HG03442 (cell line): Measurements from ENCODE around the gene FAM50A.

Experiments
- ATAC-seq: cut with Tn5 transposase; IDR thresholded peaks from one replicate; pipeline ENCODE4 v1.9.1; 2021; ENCODE audit warnings: mild to moderate bottlenecking, moderate library complexity; ENCODE audit not compliant: unreplicated experiment

Gene FAM50A

GRCh38 chrX:154463611-154464220 is 19.8 kb downstream of the FAM50A start:
- no peak for ATAC-seq

DNA sequence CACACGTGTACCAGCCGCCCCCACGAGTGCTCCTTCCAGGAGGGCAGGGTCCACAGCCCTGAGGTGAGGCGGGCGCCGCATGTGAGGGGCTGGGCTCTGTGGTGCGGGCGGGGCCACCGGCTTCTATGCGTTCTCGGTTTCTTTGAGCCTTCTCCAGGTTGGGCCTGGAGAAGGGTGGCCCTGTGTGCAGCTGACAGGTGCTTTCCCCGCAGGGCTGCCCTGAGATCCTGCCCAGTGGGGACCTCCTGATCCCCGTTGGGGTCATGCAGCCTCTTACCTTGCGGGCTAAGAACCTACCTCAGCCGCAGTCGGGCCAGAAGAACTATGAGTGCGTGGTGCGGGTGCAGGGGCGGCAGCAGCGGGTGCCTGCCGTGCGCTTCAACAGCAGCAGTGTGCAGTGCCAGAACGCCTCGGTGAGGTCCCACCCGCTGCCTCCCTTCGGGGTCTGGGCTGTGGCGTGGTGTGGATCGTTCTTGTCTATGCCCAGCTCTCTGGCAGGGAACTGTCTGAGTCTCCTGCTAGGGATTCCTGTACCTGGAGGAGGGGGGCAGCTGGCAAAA is 20.9 kb downstream of the FAM50A start:
- no peak for ATAC-seq

DNA sequence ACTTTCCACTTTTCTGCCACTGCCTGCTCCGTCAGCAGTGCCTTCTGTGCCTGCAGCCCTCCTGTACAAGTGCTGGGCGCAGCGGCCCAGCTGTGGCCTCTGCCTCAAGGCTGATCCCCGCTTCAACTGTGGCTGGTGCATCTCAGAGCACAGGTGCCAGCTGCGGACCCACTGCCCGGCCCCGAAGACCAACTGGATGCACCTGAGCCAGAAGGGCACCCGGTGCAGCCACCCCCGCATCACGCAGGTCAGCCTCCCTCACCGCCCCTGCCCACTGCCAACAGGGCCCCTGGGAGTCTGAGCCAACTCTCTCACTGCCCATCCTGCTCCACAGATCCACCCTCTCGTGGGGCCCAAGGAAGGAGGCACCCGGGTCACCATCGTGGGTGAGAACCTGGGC is 21.7 kb downstream of the FAM50A start:
- ATAC-seq: no peak

- no peak for ATAC-seq
These were observed 22.1 kb downstream of the FAM50A start for GRCh38 chrX:154466036-154466435.

DNA sequence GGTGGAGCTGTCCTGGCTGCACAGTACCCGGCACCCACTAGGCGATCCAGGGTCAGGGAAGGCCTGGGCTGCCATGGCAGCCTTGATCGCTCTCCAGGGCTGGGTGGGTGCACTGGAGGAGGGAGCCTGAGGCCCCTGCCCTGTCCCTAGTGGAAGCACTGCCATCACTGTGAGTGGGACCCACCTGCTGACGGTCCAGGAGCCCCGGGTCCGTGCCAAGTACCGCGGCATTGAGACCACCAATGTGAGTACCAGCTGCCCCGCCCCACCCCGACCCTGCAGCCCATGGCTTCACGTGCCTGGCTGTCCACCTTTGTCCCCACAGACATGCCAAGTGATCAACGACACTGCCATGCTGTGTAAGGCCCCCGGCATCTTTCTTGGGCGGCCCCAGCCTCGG is 23.0 kb downstream of the FAM50A start:
- no peak for ATAC-seq

GRCh38 chrX:154467556-154467955 is 23.6 kb downstream of the FAM50A start:
- no peak for ATAC-seq

- ATAC-seq: no peak
These were observed 24.3 kb downstream of the FAM50A start for GRCh38 chrX:154468217-154468616.

- no peak for ATAC-seq
These were observed 25.2 kb downstream of the FAM50A start for GRCh38 chrX:154469114-154469513.

- no peak for ATAC-seq
These were observed 25.9 kb downstream of the FAM50A start for GRCh38 chrX:154469880-154470279.

- ATAC-seq: no peak
These were observed 26.5 kb downstream of the FAM50A start for GRCh38 chrX:154470434-154470833.

GRCh38 chrX:154470914-154471568 is 27.1 kb downstream of the FAM50A start:
- no peak for ATAC-seq

GRCh38 chrX:154471839-154472684 is 28.1 kb downstream of the FAM50A start:
- ATAC-seq: no peak

DNA sequence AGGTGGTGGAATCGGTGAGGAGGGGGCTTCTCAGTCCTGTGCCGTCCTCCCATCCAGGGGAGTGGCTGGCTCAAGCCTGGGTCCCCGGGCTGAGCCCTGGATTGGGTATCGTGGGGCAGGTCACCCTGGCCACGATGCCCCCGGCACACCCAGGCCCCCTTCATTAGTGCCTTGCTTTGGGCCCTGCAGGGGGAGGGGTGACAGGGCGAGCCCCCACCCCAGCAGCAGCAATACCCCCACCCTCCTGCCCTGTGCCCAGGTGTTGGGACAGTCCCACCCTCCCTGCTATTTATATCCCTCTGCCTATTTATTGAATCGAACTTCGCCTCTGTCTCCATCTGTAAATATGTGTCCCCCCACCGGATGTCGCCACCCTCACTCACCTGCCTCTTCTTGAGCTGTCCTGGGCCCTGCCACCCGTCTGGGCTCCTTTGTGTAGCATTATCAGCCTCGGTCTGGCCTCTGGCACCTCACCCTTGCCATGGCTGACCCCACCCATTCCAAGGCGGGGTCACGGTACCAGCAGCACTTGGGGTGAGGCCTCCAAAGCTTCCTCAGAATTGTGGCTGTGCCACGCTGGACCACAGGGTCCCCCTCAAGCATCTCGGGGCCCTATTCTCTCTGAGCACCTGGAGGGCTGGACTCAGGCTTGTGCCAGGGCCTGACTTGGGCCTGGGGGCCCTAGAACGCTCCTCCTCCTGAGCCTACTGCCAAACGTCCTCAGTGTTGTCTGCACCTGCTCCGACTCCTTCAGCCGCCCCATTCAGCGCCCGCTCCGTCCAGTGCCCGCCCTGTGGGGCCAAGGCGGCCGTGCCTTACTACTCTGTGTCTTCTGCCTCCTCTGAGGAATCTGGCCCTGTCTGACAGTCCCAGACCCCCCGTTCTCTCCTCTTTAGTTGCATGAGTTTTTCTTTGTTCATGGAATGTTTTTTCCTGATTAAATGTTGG is 29.0 kb downstream of the FAM50A start:
- no peak for ATAC-seq

DNA sequence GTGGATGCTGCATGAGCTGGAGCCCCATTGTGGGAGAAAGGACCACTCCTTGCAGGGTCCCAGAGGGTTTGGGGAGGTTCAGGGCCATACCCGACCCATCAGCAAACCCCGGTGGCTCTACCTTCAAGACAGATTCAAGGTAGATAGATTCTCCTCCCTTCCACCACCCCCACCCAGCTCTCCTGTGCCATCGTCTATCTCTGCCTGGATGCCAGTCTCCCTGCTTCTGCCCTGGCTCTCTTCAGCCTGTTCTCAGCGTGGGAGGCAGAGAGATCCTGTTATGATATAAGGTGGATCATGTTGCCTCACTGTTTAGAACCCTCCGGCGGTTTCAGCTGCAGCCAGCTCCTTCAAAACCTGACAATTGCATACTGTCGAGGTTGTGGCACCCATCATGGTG is 29.7 kb downstream of the FAM50A start:
- ATAC-seq: no peak

GRCh38 chrX:154476821-154477220 is 32.9 kb downstream of the FAM50A start:
- ATAC-seq: no peak

DNA sequence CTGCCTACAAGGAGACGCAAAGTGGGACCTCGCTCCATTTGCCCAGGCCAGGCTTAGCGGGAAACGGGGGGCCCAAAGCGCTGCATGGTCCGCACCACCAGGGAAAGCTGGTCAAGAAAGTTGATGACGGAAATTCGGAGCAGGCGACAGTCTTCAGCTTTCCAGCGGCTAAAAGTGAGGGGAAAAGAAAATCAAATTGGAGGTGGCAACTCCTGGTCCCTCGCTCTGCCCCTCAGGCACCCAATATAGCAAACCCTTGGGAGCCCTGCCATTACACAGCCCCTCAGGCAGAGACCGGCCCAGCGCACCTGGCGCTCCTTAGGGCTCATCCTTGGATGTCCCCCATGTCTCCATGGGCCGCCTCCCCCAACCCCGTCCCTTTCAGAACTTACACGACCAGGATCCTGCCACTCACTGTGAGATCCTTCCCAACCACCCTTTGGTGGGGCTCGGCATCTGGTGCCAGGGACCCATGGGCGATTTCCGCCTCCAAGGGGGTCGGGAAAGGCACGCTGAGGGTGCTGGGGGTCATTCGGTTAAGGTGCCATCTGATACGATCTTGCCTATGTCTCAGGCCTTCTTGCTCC is 34.0 kb downstream of the FAM50A start:
- ATAC-seq: no peak

DNA sequence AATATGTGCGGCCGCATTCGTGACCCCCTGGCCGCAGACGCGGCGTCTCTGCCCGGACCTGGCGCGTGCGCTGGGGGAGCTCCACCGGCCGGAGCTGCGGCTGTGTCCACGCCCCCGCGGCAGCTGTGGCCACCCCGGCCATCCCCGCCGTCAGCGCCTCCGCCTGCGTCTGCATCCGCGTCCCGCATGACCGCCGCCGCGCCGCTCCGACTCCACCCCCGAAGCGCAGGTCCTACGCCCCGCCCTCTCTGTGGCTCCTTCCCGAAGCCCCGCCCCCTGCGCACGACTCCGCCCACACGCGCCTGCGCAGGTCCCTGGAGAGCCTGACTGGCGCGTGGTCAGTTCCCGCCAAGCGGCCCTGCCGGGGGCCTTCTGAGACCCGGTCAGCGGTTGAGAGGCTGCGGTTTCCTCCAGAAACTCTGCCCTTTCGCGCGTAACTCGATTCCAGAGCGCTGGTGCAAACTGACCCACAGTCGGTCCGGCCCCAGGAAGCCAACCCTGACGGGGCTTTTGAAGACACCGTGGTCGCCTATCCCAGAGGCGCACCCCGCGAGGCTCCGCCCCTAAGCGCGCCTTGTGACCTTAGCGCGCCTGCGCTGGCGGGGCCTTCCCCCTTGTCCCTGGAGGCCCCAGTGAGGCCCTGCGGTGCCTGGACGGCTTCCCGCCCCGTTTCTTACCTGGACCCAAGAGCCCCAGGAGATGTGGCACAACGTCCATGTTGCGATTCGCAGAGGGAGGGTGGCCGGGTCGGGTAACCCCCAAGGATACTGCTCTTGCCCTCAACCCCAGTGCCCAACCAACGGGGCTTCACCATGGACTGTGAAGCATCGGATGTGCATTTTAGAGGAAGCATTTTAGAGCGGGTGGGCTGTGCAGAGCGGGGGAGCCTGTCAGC is 35.0 kb downstream of the FAM50A start, which contains the start of gene LAGE3:
TSS of gene LAGE3 (minus strand) at position 554 of the 895 bp plus-strand sequence. CDS start at position 188, 366 bp downstream.
- peak; percentile 81 for ATAC-seq

- ATAC-seq: no peak
These were observed 37.3 kb downstream of the FAM50A start for GRCh38 chrX:154481195-154481594.
